Measurements from ENCODE around the gene TBX1.

The TBX1 gene

GRCh38 chr22:19760951-19761724 is 560 bp downstream of the TBX1 start:
- in situ Hi-C loops (cut with HindIII; ENCODE audit: low pct_ligation_motif_present, low sequenced_read_pairs): no loop called here
- Histone ChIP-seq H3K27ac (no peak overlapping the region), H3K27me3 (replicated peaks) (peaks cover 83% of the 10 kb centered on the region), H3K4me3 (ENCODE audit: low read depth, low read length) (peak overlapping the region; percentile 17), H3K36me3 (replicated peaks) (no peaks in the 10 kb centered on the region)
- no peak for TF ChIP-seq CTCF (IDR thresholded peaks at IDR 0.05; ENCODE audit: low read depth, low read length, missing control alignments)
- no peak for DNase-seq

- Histone ChIP-seq H3K4me3 (ENCODE audit: low read depth, low read length) (peak overlapping the region; percentile 17), H3K36me3 (replicated peaks) (no peaks in the 10 kb centered on the region), H3K27ac (no peak overlapping the region), H3K27me3 (replicated peaks) (peaks cover 83% of the 10 kb centered on the region)
- no peak for TF ChIP-seq CTCF (IDR thresholded peaks at IDR 0.05; ENCODE audit: low read depth, low read length, missing control alignments)
- in situ Hi-C loops (cut with HindIII; ENCODE audit: low pct_ligation_motif_present, low sequenced_read_pairs): no loop called here
- DNase-seq: no peak
Observed at GRCh38 chr22:19761725-19762567, 1.4 kb downstream of the TBX1 start.

DNA sequence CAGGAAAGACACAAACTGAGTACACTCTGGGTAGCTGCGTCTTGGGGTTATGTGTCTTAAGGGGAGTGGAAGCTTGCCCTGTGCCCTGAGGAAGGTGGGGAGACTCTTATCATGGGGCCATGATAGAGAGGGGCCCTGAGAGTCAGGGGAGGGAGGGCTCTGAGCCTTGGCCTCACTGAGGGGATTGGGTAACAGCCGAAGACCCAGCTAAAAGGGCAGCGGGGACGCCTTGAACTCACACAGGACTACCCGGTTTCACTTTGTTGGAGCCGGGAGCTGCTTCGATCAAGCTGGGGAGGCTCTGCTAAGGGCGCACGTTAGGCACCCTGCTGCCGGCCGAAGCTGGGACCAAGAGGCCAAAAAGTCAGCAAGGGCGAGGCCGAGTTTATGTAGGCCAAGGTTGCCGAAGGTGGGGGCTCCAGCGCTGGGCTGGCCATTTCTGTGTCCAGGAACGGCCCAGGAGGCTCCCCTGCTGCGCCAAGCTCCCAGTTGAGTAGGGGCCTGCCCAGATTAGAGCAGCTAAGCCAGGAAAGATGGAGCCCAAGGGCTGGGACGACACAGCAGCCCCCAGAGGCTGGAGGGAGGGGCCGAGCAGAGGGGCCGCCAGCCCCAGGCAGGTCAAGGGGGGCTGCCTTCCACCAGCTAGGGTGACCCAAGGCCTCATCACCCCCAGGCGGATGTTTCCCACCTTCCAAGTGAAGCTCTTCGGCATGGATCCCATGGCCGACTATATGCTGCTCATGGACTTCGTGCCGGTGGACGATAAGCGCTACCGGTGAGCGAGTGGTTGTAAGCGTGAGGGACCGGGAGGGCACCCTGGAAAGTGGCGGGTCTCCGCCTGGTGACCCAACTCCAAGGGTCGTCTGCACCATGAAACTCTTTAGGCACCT is 2.2 kb downstream of the TBX1 start:
- TF ChIP-seq CTCF (IDR thresholded peaks at IDR 0.05; ENCODE audit: low read depth, low read length, missing control alignments): no peak
- Histone ChIP-seq H3K36me3 (replicated peaks) (no peaks in the 10 kb centered on the region), H3K27ac (no peak overlapping the region), H3K27me3 (replicated peaks) (peaks cover 83% of the 10 kb centered on the region), H3K4me3 (ENCODE audit: low read depth, low read length) (no peak overlapping the region)
- in situ Hi-C loops (cut with HindIII; ENCODE audit: low pct_ligation_motif_present, low sequenced_read_pairs): no loop called here
- DNase-seq: no peak

GRCh38 chr22:19763458-19764298 is 3.1 kb downstream of the TBX1 start:
- TF ChIP-seq CTCF (IDR thresholded peaks at IDR 0.05; ENCODE audit: low read depth, low read length, missing control alignments): no peak
- Histone ChIP-seq H3K4me3 (ENCODE audit: low read depth, low read length) (no peak overlapping the region), H3K27ac (no peak overlapping the region), H3K27me3 (replicated peaks) (peaks cover 83% of the 10 kb centered on the region), H3K36me3 (replicated peaks) (no peaks in the 10 kb centered on the region)
- in situ Hi-C loops (cut with HindIII; ENCODE audit: low pct_ligation_motif_present, low sequenced_read_pairs): no loop called here
- no peak for DNase-seq

DNA sequence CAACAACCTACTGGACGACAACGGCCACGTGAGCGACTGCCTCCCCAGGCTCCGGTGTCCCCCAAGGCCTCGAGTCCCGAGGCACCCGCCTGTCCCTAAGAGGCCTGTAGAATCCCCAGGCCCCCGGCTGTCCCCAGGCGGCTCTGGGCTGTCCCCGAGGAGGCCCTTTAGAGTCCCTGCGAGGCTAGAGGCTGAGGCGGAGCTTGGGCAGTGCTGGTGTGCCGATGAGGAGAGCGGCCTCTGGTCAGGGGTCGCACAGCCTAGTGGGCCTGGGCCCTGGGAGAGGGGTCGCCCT is 3.7 kb downstream of the TBX1 start:
- no peak for TF ChIP-seq CTCF (IDR thresholded peaks at IDR 0.05; ENCODE audit: low read depth, low read length, missing control alignments)
- DNase-seq: no peak
- Histone ChIP-seq H3K36me3 (replicated peaks) (no peaks in the 10 kb centered on the region), H3K27me3 (replicated peaks) (peaks cover 77% of the 10 kb centered on the region), H3K4me3 (ENCODE audit: low read depth, low read length) (no peak overlapping the region), H3K27ac (no peak overlapping the region)
- in situ Hi-C loops (cut with HindIII; ENCODE audit: low pct_ligation_motif_present, low sequenced_read_pairs): no loop called here

All from brain microvascular endothelial cell (primary cell).